GM19099 (cell line): ENCODE data around the gene RHBDF2.

Source experiments
- POLR2A ChIP-seq: IDR thresholded peaks from 3 replicates; pipeline ENCODE4 v1.6.1; 2011; ENCODE audit warnings: low read depth; ENCODE audit not compliant: insufficient read length; ENCODE audit errors: extremely low read depth

The RHBDF2 gene

DNA sequence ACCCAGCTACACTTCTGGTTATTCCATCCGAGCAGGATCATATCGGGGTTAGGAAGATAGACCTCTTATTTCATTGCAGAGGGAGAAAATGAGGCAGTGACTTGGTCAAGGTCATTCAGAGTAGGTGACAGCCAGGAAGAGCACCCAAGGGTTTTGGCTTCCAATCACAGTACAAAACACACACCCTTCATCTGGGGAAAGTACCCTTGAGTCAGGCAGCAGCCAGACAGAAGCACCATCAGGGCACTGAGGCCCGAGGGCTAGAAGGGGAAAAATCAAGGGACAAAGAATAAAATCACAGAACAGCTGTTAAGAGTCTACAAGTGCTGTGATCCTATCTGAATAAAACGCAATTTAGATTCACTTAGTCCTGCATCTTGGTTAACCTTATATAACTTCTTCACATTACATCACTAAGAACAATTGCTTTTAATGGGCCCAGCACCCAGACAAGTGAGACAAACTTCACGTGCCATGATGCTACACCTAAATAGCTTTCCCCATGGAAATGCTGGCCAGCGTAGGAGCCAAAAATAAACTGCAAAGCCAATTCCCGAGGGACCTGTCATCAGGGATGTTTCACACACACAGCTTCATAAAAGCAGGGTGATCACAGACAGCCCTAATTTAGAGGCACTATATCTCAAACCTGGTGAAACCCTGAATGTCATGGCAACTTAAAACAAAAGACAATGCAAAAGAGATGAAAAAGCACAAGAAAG, 53.1 kb downstream of the RHBDF2 start:
- TF ChIP-seq POLR2A: no peak

GRCh38 chr17:76446449-76447231, 54.6 kb downstream of the RHBDF2 start:
- no peak for TF ChIP-seq POLR2A

DNA sequence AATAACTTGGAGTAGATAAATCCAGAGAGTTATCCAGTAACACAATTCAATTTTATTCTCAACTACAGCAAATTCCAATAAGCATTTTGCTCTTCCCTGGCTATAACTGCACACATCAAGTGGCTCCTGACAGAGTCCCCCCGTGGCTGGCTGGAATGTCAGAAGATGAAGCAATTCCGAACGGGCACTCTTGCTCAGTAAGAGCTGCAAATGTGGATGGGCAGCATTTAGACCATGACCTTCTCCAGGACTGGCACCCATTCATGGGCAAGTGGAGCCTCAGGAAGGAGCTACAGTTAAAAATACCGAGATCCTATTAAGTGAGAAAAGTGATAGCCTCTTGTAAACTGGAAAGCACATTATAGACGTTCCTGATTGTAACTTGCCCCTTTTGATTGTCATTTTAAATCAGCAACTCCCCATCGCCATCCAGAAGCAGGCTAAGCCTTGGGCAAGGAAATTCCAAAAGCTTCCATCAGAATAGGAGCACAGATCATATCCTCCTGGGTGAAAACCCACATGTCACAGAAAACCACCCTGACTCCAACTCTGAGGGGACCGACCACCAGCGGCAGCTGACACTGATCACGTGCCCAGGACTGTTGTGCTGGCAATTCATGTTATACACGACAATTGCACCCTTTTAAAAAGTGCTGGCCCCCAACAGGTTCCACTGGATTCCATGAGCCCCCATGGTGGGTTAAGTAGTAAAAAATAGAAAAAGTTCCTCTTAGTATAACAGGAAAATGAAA, 55.4 kb downstream of the RHBDF2 start:
- TF ChIP-seq POLR2A: no peak

DNA sequence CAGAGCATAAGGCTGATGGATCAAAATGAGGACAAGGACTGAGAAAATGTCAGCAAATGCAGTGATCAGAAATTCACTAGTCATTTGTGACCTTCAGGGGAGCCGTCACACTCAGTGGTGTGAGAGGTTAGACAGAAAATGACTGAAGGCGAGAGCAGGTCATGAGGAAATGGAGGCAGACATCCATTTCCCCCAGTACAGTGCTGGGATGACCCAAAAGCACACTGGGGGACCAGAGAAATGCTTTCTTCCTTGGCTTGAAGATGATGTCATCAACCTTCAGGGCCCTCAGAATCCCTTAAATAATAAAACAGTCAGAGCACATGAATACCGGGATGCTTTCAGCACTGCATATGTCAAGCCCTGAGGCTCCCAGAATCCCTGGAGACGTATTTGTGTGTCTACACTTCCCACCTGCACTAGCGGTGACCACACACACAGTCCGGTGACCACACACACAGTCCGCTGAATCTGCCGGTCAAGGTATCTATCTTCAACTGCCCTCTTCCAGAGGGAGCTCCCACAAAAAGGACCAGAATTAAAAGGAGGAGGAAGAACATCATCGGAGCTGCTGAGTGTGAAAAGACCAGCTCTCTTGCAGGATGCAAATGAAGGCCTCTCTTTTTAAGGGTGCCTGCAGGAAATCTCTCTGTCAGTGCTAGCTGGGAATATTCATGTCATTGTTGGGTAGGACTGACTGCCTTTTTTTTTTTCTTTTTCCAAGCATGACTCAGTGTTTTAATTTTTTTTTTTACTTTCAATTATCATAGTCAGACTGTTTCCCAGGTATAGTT, 56.5 kb downstream of the RHBDF2 start:
- TF ChIP-seq POLR2A: no peak

DNA sequence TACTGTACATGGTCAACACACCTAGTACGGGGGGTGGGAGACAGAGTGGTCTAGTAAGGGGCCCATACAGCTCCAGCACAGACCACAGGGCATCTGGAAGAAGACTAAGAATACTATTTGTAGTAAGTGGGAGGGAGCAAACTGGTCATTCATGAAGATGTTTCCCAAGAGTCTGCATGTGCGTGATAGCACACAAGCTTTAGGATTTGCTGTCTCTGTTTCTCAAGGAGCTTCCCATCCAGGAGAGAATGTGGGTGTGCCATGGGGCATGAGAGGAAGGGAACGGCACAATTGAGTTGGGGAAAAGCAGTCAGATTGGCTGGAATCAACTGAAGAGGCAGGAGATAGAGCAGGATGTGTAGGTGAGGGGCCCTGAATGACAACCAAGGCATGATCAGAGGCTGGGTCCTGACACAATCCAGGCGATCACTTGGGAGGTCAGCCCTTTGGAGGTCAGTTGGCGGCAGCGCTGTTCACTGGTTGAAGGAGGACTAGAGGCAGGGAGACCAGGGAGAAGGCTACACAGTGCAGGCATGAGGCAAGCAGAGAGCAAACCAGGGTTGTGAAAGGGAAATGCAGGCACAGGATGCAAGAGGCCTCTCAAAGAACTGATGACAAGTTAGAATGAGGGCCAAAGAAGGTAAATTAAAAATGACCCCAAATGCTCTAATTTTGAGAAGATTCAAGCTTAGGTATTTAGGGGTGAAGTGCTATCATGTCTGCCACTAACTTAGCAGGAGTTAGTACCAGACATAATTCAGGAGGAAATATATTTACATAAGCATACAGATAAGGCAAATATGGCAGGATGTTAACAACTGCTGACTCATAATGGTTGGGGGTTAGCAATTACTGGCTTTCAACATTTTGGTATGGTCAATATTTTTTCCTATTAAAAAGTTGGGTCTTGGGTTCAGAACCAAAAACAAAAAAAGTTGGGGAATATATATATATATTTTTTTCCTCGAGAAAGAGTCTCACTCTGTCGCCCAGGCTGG, 58.6 kb downstream of the RHBDF2 start:
- no peak for TF ChIP-seq POLR2A

DNA sequence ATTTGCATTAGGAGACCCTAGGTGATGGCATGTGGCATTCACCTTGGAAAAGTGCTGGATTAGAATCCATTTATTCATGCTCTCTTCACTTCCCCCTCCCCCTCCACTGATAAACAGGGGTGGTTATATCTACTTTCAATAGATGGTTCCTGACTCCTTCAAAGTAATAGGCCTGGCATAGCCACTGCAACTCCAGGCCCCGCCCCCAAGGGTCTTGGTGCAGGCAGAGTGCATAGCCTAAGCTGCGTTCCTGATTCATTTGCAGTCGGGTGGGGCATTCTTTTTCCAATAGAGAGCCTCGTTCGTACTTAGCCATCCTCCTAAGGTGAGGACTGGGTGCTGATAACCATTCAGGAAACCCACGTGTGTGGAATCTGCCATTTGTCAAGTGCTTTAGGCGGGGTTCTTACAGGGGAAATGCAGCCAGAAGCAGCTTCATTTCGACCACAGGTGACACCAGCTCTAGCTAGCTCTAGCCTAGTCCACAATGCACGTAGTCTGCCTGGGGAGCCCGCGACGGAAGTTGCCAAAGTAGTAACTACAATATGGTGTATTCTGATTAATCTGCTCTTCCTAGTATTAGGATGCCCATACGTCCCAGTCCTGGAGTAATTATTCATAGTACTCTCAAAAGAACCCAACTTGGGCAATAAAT, 59.4 kb downstream of the RHBDF2 start:
- TF ChIP-seq POLR2A: no peak

- TF ChIP-seq POLR2A: no peak
These were observed 60.4 kb downstream of the RHBDF2 start for GRCh38 chr17:76440751-76441362.

DNA sequence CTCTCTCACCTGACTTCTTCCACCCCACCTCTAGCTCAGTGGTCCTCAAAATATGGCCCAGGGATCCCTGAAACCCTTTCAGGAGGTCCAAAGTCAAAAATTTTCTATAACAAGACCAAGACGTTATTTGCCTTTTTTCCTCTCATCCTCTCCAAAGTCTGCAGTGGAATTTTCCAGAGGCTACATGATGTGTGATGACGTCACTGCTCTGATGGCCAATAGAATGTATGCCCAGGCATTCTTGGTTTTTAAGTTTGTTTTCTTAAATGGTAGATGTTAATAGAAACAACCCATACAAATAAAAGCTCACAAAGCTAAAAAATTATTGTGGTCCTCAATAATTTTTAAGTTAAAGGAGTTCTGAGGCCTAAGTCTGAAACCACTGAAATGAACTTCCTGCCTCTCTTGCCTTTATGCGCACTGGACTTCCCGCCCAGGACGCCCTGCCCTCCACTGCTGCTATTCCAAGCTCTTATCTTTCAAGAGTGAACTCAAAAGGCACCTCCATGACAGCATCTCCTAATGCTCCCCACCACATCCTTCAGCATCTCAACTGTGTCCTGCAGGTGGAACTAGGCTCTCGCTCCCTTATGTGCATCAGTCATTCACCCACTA, 61.8 kb downstream of the RHBDF2 start:
- no peak for TF ChIP-seq POLR2A

DNA sequence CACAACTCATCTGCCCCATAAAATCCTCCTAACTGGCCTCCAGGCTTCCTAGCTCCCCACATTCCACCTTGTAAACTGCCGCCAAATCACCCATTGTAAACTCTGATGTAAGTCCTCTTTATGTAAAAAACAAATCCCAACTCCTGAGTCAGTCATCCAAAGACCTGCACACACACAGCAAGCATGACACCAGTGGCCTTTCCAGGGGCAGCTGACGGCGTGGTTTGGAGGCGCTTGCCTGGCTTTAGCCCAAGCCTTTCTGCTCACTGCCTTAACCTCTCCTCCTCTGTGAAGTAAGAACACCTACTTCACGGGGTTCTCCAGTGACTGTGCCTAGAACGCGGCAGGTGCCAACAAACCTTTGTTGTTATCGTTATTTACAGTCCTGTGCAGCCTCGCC, 62.3 kb downstream of the RHBDF2 start:
- TF ChIP-seq POLR2A: no peak

- TF ChIP-seq POLR2A: no peak
These were observed 63.5 kb downstream of the RHBDF2 start for GRCh38 chr17:76437467-76438402.

DNA sequence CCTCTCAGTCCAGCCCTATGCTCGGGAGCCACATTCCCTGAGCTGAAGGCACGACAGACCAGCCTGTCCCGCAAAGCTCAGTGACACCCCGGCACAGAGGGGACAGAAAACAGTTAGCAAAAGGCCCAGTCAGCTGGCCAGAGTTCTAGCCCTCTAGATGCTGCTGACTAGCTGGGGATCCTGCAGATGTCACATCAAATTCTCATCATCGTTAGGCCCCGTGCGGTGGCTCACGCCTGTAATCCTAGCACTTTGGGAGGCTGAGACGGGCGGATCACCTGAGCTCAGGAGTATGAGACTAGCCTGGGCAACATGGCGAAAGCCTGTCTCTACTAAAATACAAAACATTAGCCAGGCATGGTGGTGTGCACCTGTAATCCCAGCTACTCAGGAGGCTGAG, 65.5 kb downstream of the RHBDF2 start:
- TF ChIP-seq POLR2A: no peak
